ENCODE measurements around the gene SENP7.

DNA sequence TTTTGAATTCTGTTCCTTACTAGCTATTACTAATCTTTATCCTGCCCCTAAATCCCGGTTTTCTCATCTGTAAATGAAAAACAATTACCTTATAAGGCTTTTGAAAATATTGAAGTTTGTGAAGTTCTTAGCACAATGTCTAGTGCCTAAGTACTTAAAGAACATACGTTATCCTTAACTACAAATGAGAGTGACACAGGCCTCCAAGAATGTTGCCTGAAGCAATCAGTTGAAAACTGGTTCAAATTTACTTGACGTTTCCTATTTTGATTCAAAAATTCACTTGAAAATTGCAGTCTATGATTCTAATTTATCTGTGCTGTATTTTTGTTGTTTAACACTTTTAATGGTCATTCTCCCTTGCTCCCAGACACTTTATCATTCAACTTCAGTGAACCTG, 3.2 kb downstream of the SENP7 start:
- TF ChIP-seq POLR2A (IDR thresholded peaks at IDR 0.05): no peak
- TF ChIP-seq, protein P1, sequence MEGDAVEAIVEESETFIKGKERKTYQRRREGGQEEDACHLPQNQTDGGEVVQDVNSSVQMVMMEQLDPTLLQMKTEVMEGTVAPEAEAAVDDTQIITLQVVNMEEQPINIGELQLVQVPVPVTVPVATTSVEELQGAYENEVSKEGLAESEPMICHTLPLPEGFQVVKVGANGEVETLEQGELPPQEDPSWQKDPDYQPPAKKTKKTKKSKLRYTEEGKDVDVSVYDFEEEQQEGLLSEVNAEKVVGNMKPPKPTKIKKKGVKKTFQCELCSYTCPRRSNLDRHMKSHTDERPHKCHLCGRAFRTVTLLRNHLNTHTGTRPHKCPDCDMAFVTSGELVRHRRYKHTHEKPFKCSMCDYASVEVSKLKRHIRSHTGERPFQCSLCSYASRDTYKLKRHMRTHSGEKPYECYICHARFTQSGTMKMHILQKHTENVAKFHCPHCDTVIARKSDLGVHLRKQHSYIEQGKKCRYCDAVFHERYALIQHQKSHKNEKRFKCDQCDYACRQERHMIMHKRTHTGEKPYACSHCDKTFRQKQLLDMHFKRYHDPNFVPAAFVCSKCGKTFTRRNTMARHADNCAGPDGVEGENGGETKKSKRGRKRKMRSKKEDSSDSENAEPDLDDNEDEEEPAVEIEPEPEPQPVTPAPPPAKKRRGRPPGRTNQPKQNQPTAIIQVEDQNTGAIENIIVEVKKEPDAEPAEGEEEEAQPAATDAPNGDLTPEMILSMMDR (IDR thresholded peaks at IDR 0.05): no peak
- no peak for TF ChIP-seq EP300 (IDR thresholded peaks at IDR 0.05)
- TF ChIP-seq POLR2AphosphoS5 (IDR thresholded peaks at IDR 0.05): no peak
